ENCODE measurements around the gene GABRB2.

GABRB2 gene

DNA sequence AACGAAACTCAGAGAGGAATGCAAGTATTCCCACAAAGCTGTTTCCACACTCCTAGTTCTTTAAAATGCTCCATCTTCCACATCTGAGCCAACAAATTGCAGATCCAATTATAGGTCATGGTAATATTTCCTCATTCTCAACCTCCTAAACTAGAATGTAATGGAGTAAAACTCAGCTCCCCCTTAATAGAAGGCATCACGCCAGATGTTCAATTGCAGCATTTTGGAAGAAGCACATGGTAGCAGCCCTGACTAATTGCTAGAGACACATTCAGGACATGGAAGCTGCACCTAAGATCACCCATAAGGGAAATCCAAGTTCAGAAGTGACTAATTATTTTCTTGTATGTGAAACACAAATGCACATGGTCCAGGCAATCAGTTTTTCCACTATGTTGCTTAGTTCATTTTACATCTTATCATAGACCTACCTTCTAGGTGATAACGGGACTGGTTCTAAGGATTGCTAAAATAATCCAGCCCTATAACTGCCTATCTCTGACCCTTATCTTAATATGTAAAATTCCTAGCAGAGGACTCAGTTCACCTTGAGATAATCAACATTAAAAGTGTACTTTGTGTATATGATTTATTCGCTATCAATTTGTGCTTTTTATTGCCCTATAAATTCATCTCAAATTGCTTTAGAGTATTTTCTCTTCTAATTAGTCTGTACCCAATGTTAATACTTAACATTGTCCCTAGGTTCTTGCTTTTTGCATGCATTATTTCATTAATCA, 75.1 kb downstream of the GABRB2 start:
- no peak for DNase-seq (ENCODE audit: low spot score)

DNA sequence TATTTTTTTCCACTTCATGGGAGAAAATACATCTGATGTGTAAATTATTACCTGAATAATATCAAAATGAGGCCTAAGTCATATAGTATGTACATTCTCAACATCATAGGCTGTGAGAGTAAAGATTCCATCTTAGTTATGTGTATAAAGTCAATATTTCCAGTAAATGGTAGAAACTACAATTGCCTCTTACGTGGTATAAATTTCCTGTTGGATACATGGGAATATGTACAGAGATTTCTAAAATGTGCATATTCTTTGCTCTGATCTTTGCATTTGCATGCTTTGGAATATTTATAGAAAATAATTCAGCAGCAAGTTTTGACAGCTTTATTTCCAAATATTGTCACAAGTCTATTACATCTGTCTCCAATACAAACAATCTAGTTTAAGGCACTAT, 78.8 kb downstream of the GABRB2 start:
- no peak for DNase-seq (ENCODE audit: low spot score)

DNA sequence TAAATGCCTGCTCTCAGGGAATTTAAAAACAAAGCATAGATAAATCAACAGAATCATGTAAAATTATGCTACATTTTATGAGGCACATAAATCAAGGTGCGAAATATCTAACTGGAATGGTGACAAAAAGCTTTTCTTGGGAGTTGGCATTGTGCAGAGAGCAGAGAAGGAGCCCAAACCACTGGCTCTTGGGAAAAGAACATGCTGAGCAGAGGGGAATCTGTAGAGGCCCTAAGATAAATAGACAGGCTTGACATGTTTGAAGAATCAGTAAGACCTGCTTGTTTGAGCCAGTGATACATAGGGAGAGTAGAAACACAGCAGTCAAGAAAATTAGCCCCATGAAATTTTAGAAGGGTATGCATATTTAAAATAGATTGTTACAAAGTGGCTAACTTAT, 85.8 kb downstream of the GABRB2 start:
- DNase-seq (ENCODE audit: low spot score): no peak

- DNase-seq (ENCODE audit: low spot score): no peak
Measured at GRCh38 chr5:161446655-161447054, 99.9 kb downstream of the GABRB2 start.

DNA sequence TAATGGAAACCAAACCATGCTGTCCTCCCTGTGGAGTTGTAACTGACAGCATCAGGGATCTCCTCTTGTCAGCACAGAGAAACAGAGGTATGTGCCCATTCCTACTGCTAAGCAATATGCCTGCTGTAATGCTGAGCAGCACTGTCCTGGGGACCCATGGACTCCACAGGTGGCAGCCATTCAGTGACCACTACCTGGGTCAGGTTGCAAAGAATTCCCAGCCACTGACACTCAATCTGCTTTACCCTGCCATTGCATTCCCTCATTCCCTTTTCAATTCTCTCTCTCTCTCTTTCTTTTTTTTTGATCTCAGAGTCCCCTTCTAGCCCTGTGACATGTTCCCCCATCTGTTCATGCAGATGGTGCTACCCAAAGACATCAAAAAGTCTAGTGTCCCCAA, 104.1 kb downstream of the GABRB2 start:
- DNase-seq (ENCODE audit: low spot score): no peak

GRCh38 chr5:161432798-161433197, 113.7 kb downstream of the GABRB2 start:
- no peak for DNase-seq (ENCODE audit: low spot score)

GRCh38 chr5:161431963-161432362, 114.6 kb downstream of the GABRB2 start:
- DNase-seq (ENCODE audit: low spot score): no peak

DNA sequence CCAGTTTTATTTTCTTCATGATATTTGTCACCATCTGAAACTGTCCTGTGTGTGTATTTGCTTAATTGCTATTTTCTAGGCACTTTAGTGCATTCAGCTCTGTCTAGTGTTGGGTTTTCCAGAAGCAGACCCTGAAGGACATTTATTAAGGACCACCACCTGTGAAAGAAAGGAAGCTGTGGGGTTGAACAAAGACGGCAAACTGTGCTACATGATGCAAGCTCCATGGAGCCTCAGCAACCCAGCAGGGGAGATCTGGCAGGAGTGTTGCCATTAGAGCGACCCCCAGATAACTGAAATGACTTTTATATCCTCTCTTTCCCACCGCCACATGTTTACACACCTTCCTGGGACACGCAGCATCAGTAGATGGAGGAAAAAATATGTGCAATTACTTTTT, 125.5 kb downstream of the GABRB2 start:
- no peak for DNase-seq (ENCODE audit: low spot score)

GRCh38 chr5:161420521-161420920, 126.0 kb downstream of the GABRB2 start:
- DNase-seq (ENCODE audit: low spot score): no peak

- no peak for DNase-seq (ENCODE audit: low spot score)
Measured at GRCh38 chr5:161414896-161415295, 131.6 kb downstream of the GABRB2 start.

DNA sequence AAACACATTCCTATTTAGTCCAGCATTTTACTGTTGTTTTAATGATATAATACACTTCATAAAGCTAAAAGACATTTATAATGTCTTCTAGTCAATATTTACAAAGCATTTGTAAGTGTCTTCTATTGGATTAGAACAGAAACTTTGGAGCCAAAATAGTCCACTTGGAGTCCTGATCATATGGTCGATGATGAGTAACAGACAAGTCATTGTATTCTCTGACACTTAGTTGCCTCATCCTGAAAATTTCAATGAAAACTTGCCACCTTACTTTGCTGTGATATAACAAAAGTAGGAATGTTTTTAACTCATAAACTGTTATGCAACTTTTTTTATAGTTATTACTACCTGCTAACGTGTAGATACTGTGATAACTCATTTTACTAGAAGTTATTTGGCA, 132.5 kb downstream of the GABRB2 start:
- DNase-seq (ENCODE audit: low spot score): no peak

- DNase-seq (ENCODE audit: low spot score): no peak
Measured at GRCh38 chr5:161412792-161413191, 133.7 kb downstream of the GABRB2 start.

GRCh38 chr5:161411156-161411555, 135.4 kb downstream of the GABRB2 start:
- DNase-seq (ENCODE audit: low spot score): no peak

- no peak for DNase-seq (ENCODE audit: low spot score)
Measured at GRCh38 chr5:161410640-161411039, 135.9 kb downstream of the GABRB2 start.

DNA sequence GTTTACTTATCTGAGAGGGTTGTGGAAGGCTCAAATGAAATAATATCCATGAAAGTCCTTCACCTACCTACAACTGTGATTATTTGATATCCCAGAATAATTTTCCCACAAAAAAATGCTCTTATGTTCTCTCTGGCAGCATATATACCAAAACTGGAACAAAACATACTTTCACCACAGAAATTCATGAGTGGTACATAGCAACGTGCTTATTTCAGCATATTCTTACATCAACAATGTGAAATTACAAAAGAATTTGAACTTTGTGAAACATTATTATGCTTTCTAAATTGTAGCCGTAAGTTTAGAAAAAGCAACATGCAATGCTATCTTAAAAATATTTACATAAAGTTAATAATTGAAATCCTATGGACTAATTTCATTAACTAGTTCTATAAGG, 137.1 kb downstream of the GABRB2 start:
- DNase-seq (ENCODE audit: low spot score): no peak

DNA sequence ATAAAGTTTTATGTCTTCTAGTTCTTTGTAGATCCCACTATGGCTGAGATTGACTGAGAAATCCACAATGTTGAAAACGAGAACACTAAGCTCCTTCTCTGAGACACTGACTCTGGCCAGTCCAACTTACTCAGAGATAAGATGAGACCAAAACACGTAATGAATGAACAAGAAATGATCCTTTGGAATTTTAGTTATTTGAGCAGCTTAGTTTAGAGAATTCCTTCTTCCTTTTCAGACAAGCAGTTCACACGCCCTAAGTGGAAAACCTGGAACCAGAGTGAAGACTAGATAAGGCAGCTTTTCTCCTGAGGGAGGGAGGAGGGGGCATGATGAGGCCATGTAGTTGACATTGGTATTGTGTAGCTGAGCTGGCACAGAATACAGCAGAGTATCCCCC, 139.6 kb downstream of the GABRB2 start:
- DNase-seq (ENCODE audit: low spot score): no peak

DNA sequence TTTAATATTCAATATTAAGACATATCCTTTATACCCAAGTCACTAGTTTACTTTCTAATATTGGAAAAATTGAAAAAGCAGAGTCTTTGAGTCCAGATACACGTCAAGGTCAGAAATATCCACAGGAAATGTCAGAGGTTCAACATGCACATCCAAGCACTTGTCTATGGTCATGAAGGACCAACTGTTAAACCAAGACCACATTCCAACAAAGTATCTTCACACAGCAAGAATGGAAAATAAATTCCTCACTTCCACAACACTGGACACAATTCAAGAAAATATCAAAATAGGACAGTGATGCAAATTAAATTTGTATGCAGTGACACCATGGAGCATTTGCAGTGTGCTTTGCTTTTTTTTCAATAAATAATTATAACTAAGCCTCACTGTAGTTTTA, 142.5 kb downstream of the GABRB2 start:
- no peak for DNase-seq (ENCODE audit: low spot score)

GRCh38 chr5:161403121-161403520, 143.4 kb downstream of the GABRB2 start:
- no peak for DNase-seq (ENCODE audit: low spot score)

GRCh38 chr5:161400583-161400982, 145.9 kb downstream of the GABRB2 start:
- no peak for DNase-seq (ENCODE audit: low spot score)

GRCh38 chr5:161399996-161400562, 146.4 kb downstream of the GABRB2 start:
- DNase-seq (ENCODE audit: low spot score): no peak

GRCh38 chr5:161397448-161397847, 149.1 kb downstream of the GABRB2 start:
- no peak for DNase-seq (ENCODE audit: low spot score)

GRCh38 chr5:161396171-161396570, 150.4 kb downstream of the GABRB2 start:
- no peak for DNase-seq (ENCODE audit: low spot score)

DNA sequence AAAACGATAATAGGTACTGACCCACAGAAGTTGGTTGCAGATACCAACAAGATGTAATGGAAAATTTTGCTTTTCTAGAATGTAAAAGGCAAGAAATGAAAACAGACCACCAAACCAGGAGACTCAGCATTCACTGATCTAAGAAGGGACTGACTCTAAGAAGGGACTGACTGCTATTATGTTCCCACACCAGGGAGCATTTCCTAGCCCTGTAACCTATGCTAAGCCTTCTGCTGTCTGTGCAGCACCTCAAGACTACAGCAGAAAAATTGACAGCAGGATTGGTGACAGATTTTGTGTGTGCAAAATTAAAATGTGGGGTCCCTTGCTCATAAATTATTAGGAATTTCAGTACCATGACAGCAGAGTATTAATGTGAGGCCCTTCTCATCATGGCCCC, 154.8 kb downstream of the GABRB2 start:
- no peak for DNase-seq (ENCODE audit: low spot score)

- no peak for DNase-seq (ENCODE audit: low spot score)
Measured at GRCh38 chr5:161391016-161391415, 155.5 kb downstream of the GABRB2 start.
